Spinal cord (tissue), 10 donors: ENCODE measurements around the gene SLF1. TPM values are rescaled to one million over a fixed set of nuclear protein-coding genes. Genes with fewer than 3 reads are reported as not detected.

Experiments
- DNase-seq, 6 donors: peaks; one replicate each; pipeline versions ENCODE4 v3.0.0 to v3.0.0-alpha.2; 2013 to 2015; ENCODE audit warnings: low spot score in 6 of 6, low read depth in 4 of 6
- H3K27ac ChIP-seq: one replicate; pipeline ENCODE4 v1.5.1; 2013; ENCODE audit warnings: low read depth, low read length, control low read depth
- H3K27me3 ChIP-seq: one replicate; pipeline ENCODE4 v1.6.1; 2013; ENCODE audit warnings: low read length; ENCODE audit not compliant: control insufficient read depth, insufficient read depth
- H3K36me3 ChIP-seq: one replicate; pipeline ENCODE4 v1.6.1; 2013; ENCODE audit warnings: low read length; ENCODE audit not compliant: control insufficient read depth, insufficient read depth
- H3K4me1 ChIP-seq: one replicate; pipeline ENCODE4 v1.6.1; 2013; ENCODE audit warnings: low read length; ENCODE audit not compliant: control insufficient read depth, insufficient read depth
- H3K4me3 ChIP-seq: one replicate; pipeline ENCODE4 v1.5.1; 2013; ENCODE audit warnings: low read depth, low read length, control low read depth
- H3K9me3 ChIP-seq: one replicate; pipeline ENCODE4 v1.6.1; 2013; ENCODE audit warnings: low read length; ENCODE audit not compliant: control insufficient read depth, insufficient read depth
- WGBS: methylation state at CpG from one replicate; pipeline ENCODE4 v1.1.5; 2013; ENCODE audit warnings: missing lambda C conversion rate; ENCODE audit not compliant: insufficient coverage; 5-methylcytosine and 5-hydroxymethylcytosine counted together
- polyA plus RNA-seq, 2 donors: library from polyadenylated mRNA; unstranded; fragments of 120-200 nt; gene quantifications; one replicate each; pipeline ENCODE4 v1.2.1, GENCODE V29; 2013; ENCODE audit not compliant: insufficient read length in 2 of 2
- total RNA-seq, 2 donors: library from RNA; depleted of rRNA in 1 of 2; stranded (reverse); fragments of 120-200 nt in 1 of 2; fragments of >200 nt in 1 of 2; gene quantifications; one replicate each; pipeline versions ENCODE4 v1.2.3 to v1.2.4, GENCODE V29; 2013 to 2014
- donor health status: healthy.

Gene SLF1
- total and polyA plus RNA-seq, 4 donors: 13.9 to 21.1 (median 15.2) TPM

- no peaks in the 10 kb centered on the region for H3K9me3 ChIP-seq
- WGBS: 100% methylated on average over 1 of the region's 5 CpGs
- DNase-seq: no peak
- H3K36me3 ChIP-seq: peaks cover 9% of the 10 kb centered on the region
- no peaks in the 10 kb centered on the region for H3K27me3 ChIP-seq
- H3K4me1 ChIP-seq: no peaks in the 10 kb centered on the region
- no peak overlapping the region for H3K4me3 ChIP-seq
- no peak overlapping the region for H3K27ac ChIP-seq
These were observed 64.5 kb downstream of the SLF1 start for GRCh38 chr5:94682814-94683520.

- Histone ChIP-seq H3K27me3 (no peaks in the 10 kb centered on the region), H3K9me3 (no peaks in the 10 kb centered on the region), H3K27ac (no peak overlapping the region), H3K4me3 (no peak overlapping the region), H3K4me1 (no peaks in the 10 kb centered on the region), H3K36me3 (peaks cover 9% of the 10 kb centered on the region)
- peak in 2 of 6 donors; percentile 17 to 92 for DNase-seq
These were observed 71.4 kb downstream of the SLF1 start for GRCh38 chr5:94689908-94690307.

GRCh38 chr5:94690778-94691177 is 72.3 kb downstream of the SLF1 start:
- no peaks in the 10 kb centered on the region for H3K4me1 ChIP-seq
- H3K27me3 ChIP-seq: no peaks in the 10 kb centered on the region
- H3K36me3 ChIP-seq: peaks cover 9% of the 10 kb centered on the region
- no peak overlapping the region for H3K27ac ChIP-seq
- no peaks in the 10 kb centered on the region for H3K9me3 ChIP-seq
- no peak overlapping the region for H3K4me3 ChIP-seq
- no CpG with 5 or more reads among the region's 2 CpGs for WGBS
- peak in 3 of 6 donors; percentile 22 to 93 (median 82) for DNase-seq

- no peak overlapping the region for H3K4me3 ChIP-seq
- DNase-seq: no peak
These were observed 72.8 kb downstream of the SLF1 start for GRCh38 chr5:94691291-94691690.

GRCh38 chr5:94691949-94692348 is 73.5 kb downstream of the SLF1 start:
- Histone ChIP-seq H3K9me3 (no peaks in the 10 kb centered on the region), H3K27ac (no peak overlapping the region), H3K4me3 (peak overlapping the region; percentile 4), H3K4me1 (no peaks in the 10 kb centered on the region), H3K36me3 (peaks cover 5% of the 10 kb centered on the region), H3K27me3 (no peaks in the 10 kb centered on the region)
- DNase-seq: peak in 4 of 6 donors; percentile 29 to 88 (median 60)
- 10% methylated on average over 4 of the region's 4 CpGs for WGBS

More at GRCh38 chr5:94691291-94691690, 72.8 kb downstream of the SLF1 start:
- WGBS: no CpG with 5 or more reads among the region's 1 CpG
- H3K9me3 ChIP-seq: no peaks in the 10 kb centered on the region
- peaks cover 9% of the 10 kb centered on the region for H3K36me3 ChIP-seq
- H3K27ac ChIP-seq: no peak overlapping the region
- H3K4me1 ChIP-seq: no peaks in the 10 kb centered on the region
- no peaks in the 10 kb centered on the region for H3K27me3 ChIP-seq

- Histone ChIP-seq H3K4me3 (no peak overlapping the region), H3K36me3 (no peaks in the 10 kb centered on the region), H3K4me1 (no peaks in the 10 kb centered on the region), H3K27ac (no peak overlapping the region), H3K9me3 (no peaks in the 10 kb centered on the region), H3K27me3 (no peaks in the 10 kb centered on the region)
- no CpG with 5 or more reads among the region's 3 CpGs for WGBS
- DNase-seq: peak in 2 of 6 donors; percentile 29 to 51
These were observed 74.1 kb downstream of the SLF1 start for GRCh38 chr5:94692581-94692980.

- Histone ChIP-seq H3K27me3 (no peaks in the 10 kb centered on the region), H3K4me1 (no peaks in the 10 kb centered on the region), H3K9me3 (no peaks in the 10 kb centered on the region), H3K4me3 (no peak overlapping the region), H3K27ac (no peak overlapping the region), H3K36me3 (no peaks in the 10 kb centered on the region)
- no CpG with 5 or more reads among the region's 5 CpGs for WGBS
- DNase-seq: peak in 4 of 6 donors; percentile 48 to 94 (median 70)
These were observed 74.8 kb downstream of the SLF1 start for GRCh38 chr5:94693043-94693822.

GRCh38 chr5:94693845-94694370 is 75.4 kb downstream of the SLF1 start:
- DNase-seq: no peak
- no CpG with 5 or more reads among the region's 1 CpG for WGBS
- Histone ChIP-seq H3K27ac (no peak overlapping the region), H3K9me3 (no peaks in the 10 kb centered on the region), H3K27me3 (no peaks in the 10 kb centered on the region), H3K36me3 (no peaks in the 10 kb centered on the region), H3K4me3 (no peak overlapping the region), H3K4me1 (no peaks in the 10 kb centered on the region)

- no peak for DNase-seq
- no peak overlapping the region for H3K27ac ChIP-seq
- no peaks in the 10 kb centered on the region for H3K4me1 ChIP-seq
- no CpG with 5 or more reads among the region's 2 CpGs for WGBS
- no peaks in the 10 kb centered on the region for H3K36me3 ChIP-seq
- H3K27me3 ChIP-seq: no peaks in the 10 kb centered on the region
- H3K4me3 ChIP-seq: no peak overlapping the region
- H3K9me3 ChIP-seq: no peaks in the 10 kb centered on the region
These were observed 76.2 kb downstream of the SLF1 start for GRCh38 chr5:94694671-94695070.
